SH-SY5Y (cell line): ENCODE results near the gene ELK4.

ENCODE experiments used
- GATA2 ChIP-seq: IDR thresholded peaks from 2 replicates; pipeline ENCODE4 v1.6.1; 2011; ENCODE audit warnings: mild to moderate bottlenecking, low read depth, low read length
- GATA3 ChIP-seq: IDR thresholded peaks from 2 replicates; pipeline ENCODE4 v1.6.1; 2011; ENCODE audit warnings: low read depth, mild to moderate bottlenecking, low read length, moderate library complexity

GRCh38 chr1:205577874-205578658, 53.7 kb downstream of the ELK4 start:
- TF ChIP-seq GATA2: peak; percentile 81; the same call in 1 of the 2 replicates
- TF ChIP-seq GATA3: no peak
